NCI-H510A (cell line): ENCODE measurements around the gene TSSK6.

Source experiments
- DNase-seq: peaks from one replicate; lab custom pipeline; 2025; lab: John Stamatoyannopoulos, UW

The TSSK6 gene

GRCh38 chr19:19530889-19531288 lies 15.5 kb upstream of the TSSK6 start:
- DNase-seq = no peak

- no peak for DNase-seq
These were observed 15.1 kb upstream of the TSSK6 start for GRCh38 chr19:19530423-19530804.

GRCh38 chr19:19529783-19530422 lies 14.6 kb upstream of the TSSK6 start:
- no peak for DNase-seq

- no peak for DNase-seq
These were observed 13.6 kb upstream of the TSSK6 start, which contains the start of gene YJEFN3 for GRCh38 chr19:19528721-19529490. Gene YJEFN3 (plus strand): TSS chr19:19528911. CDS start chr19:19528933, 22 bp downstream.

- no peak for DNase-seq
These were observed 12.6 kb upstream of the TSSK6 start for GRCh38 chr19:19527674-19528625.

GRCh38 chr19:19527371-19527656 lies 12.0 kb upstream of the TSSK6 start:
- no peak for DNase-seq

GRCh38 chr19:19526581-19527370 lies 11.4 kb upstream of the TSSK6 start:
- no peak for DNase-seq

GRCh38 chr19:19525611-19526380 lies 10.4 kb upstream of the TSSK6 start:
- DNase-seq = no peak

- no peak for DNase-seq
These were observed 8.7 kb upstream of the TSSK6 start for GRCh38 chr19:19524053-19524452.

- no peak for DNase-seq
These were observed 7.8 kb upstream of the TSSK6 start for GRCh38 chr19:19523177-19523576.

- DNase-seq = no peak
These were observed 5.6 kb upstream of the TSSK6 start for GRCh38 chr19:19520989-19521388.

- DNase-seq = no peak
These were observed 1.9 kb upstream of the TSSK6 start for GRCh38 chr19:19517235-19517619.

GRCh38 chr19:19515642-19516519 lies 533 bp upstream of the TSSK6 start, which contains the start of gene NDUFA13:
Gene NDUFA13 (plus strand): TSS chr19:19516225. CDS start chr19:19516239, 14 bp downstream.
- peak; percentile 80 for DNase-seq

- DNase-seq = no peak
These were observed 1.1 kb downstream of the TSSK6 start for GRCh38 chr19:19514215-19514657.

GRCh38 chr19:19513682-19514081 lies 1.7 kb downstream of the TSSK6 start:
- DNase-seq = no peak

GRCh38 chr19:19510432-19510831 lies 4.9 kb downstream of the TSSK6 start:
- DNase-seq = no peak

GRCh38 chr19:19508217-19508616 lies 7.1 kb downstream of the TSSK6 start:
- no peak for DNase-seq

GRCh38 chr19:19507354-19507753 lies 8.0 kb downstream of the TSSK6 start:
- no peak for DNase-seq

- DNase-seq = no peak
These were observed 8.8 kb downstream of the TSSK6 start for GRCh38 chr19:19506592-19506991.
